Common myeloid progenitor, CD34-positive (primary cell): ENCODE results near the gene PRICKLE4.

Source experiments
- CTCF ChIA-PET: fragments of 350-600 bp; sonication (Branson Sonifier 250); formaldehyde crosslinking; loops from one replicate; lab custom pipeline; 2021; ENCODE audit warnings: antibody characterized with exemption; lab: Charles Lee
- POLR2A ChIA-PET: fragments of 350-600 bp; sonication (Branson Sonifier 250); formaldehyde crosslinking; loops from one replicate; lab custom pipeline; 2021; ENCODE audit warnings: antibody characterized with exemption; lab: Charles Lee
- DNase-seq, 3 donors: peaks; one replicate each; pipeline versions ENCODE4 v3.0.0 to v3.0.0-alpha.2; 2013
- H3K27ac ChIP-seq, 2 experiments: 1 replicate in 1 of 2; 2 replicates in 1 of 2; pipeline ENCODE4 v1.7.0; 2013; ENCODE audit warnings: inconsistent platforms in 2 of 2, low read length in 2 of 2, mild to moderate bottlenecking in 2 of 2, low read depth in 1 of 2, moderate library complexity in 1 of 2; ENCODE audit not compliant: severe bottlenecking in 2 of 2, insufficient read depth in 1 of 2, poor library complexity in 1 of 2
- H3K27me3 ChIP-seq, 5 experiments: replicated peaks in 2 of 5; 1 replicate in 3 of 5; 2 replicates in 2 of 5; pipeline versions ENCODE4 v1.6.1 to v1.7.0; 2013; ENCODE audit warnings: low read length in 4 of 5, mild to moderate bottlenecking in 2 of 5, moderate library complexity in 2 of 5, inconsistent platforms in 1 of 5; ENCODE audit not compliant: insufficient read depth in 5 of 5, control insufficient read depth in 4 of 5
- H3K36me3 ChIP-seq, 4 experiments: 1 replicate in 2 of 4; 2 replicates in 2 of 4; pipeline versions ENCODE4 v1.6.1 to v1.7.0; 2013; ENCODE audit warnings: low read length in 3 of 4, control low read depth in 1 of 4, mild to moderate bottlenecking in 1 of 4; ENCODE audit not compliant: control insufficient read depth in 4 of 4, insufficient read depth in 4 of 4
- H3K4me1 ChIP-seq, 4 experiments: 1 replicate in 3 of 4; 2 replicates in 1 of 4; pipeline versions ENCODE4 v1.6.1 to v1.7.1; 2013; ENCODE audit warnings: low read length in 3 of 4, mild to moderate bottlenecking in 3 of 4, control low read depth in 1 of 4, inconsistent platforms in 1 of 4, moderate library complexity in 1 of 4; ENCODE audit not compliant: control insufficient read depth in 4 of 4, insufficient read depth in 4 of 4; ENCODE audit errors: control extremely low read depth in 1 of 4
- H3K4me3 ChIP-seq, 7 experiments: 1 replicate in 4 of 7; 2 replicates in 3 of 7; pipeline versions ENCODE4 v1.5.1 to v1.7.0; 2013; ENCODE audit warnings: mild to moderate bottlenecking in 7 of 7, low read length in 6 of 7, moderate library complexity in 6 of 7, inconsistent platforms in 2 of 7, low read depth in 2 of 7, control low read depth in 1 of 7; ENCODE audit not compliant: insufficient read depth in 4 of 7, control insufficient read depth in 1 of 7; ENCODE audit errors: extremely low read depth in 1 of 7
- H3K9me3 ChIP-seq, 5 experiments: 1 replicate in 4 of 5; 2 replicates in 1 of 5; pipeline versions ENCODE4 v1.6.1 to v1.7.1; 2013; ENCODE audit warnings: low read length in 4 of 5, mild to moderate bottlenecking in 2 of 5, inconsistent platforms in 1 of 5, low read depth in 1 of 5, moderate library complexity in 1 of 5; ENCODE audit not compliant: control insufficient read depth in 4 of 5, insufficient read depth in 2 of 5; ENCODE audit errors: control extremely low read depth in 1 of 5
- WGBS: methylation state at CpG from one replicate; pipeline ENCODE4 v1.1.5; 2013; ENCODE audit not compliant: insufficient coverage; 5-methylcytosine and 5-hydroxymethylcytosine counted together

Gene PRICKLE4

GRCh38 chr6:41796474-41796873 is 15.9 kb downstream of the PRICKLE4 start:
- Histone ChIP-seq H3K9me3 (no peaks in the 10 kb centered on the region), H3K4me1 (no peaks in the 10 kb centered on the region), H3K27me3 (no peaks in the 10 kb centered on the region), H3K36me3 (peaks cover 5 to 43% (median 28%) of the 10 kb centered on the region in 4 experiments), H3K27ac (no peak overlapping the region), H3K4me3 (no peak overlapping the region)
- 100% methylated on average over 1 of the region's 2 CpGs for WGBS
- ChIA-PET POLR2A (no interaction called here), CTCF (interaction anchor here (1.8 to 2.3 kb wide), 2 partner anchors 9 to 248 kb away, joined by 4 to 12 read pairs; partner anchors contain the start of gene TOMM6)
- no peak for DNase-seq

- ChIA-PET CTCF (interaction anchor here (0.7 to 3.8 kb wide), 4 partner anchors 12 to 415 kb away, joined by 3 to 20 read pairs (median 8); partner anchors contain the start of gene TOMM6), POLR2A (interaction anchor here (0.6 kb wide), 1 partner anchor 19 kb away, joined by 4 read pairs; no protein-coding TSS in a partner anchor)
- DNase-seq, result no peak
- no peaks in the 10 kb centered on the region for H3K9me3 ChIP-seq
- H3K4me1 ChIP-seq, result no peaks in the 10 kb centered on the region
- WGBS, result 100% methylated on average over 5 of the region's 7 CpGs
- peaks cover 6 to 28% (median 20%) of the 10 kb centered on the region in 4 experiments for H3K36me3 ChIP-seq
- H3K27ac ChIP-seq, result no peak overlapping the region
- H3K4me3 ChIP-seq, result no peak overlapping the region
- H3K27me3 ChIP-seq, result no peaks in the 10 kb centered on the region
Measured at GRCh38 chr6:41798901-41799558, 18.4 kb downstream of the PRICKLE4 start.

GRCh38 chr6:41799559-41799911 is 19.0 kb downstream of the PRICKLE4 start:
- Histone ChIP-seq H3K4me1 (no peaks in the 10 kb centered on the region), H3K27me3 (no peaks in the 10 kb centered on the region), H3K27ac (no peak overlapping the region), H3K4me3 (no peak overlapping the region), H3K9me3 (no peaks in the 10 kb centered on the region), H3K36me3 (peaks cover 6 to 26% (median 22%) of the 10 kb centered on the region in 4 experiments)
- 100% methylated on average over 1 of the region's 2 CpGs for WGBS
- ChIA-PET POLR2A (no interaction called here), CTCF (interaction anchor here (0.7 to 3.8 kb wide), 4 partner anchors 12 to 244 kb away, joined by 3 to 20 read pairs (median 8); partner anchors contain the start of gene TOMM6)
- no peak for DNase-seq

- Histone ChIP-seq H3K9me3 (no peaks in the 10 kb centered on the region), H3K4me3 (no peak overlapping the region), H3K4me1 (no peaks in the 10 kb centered on the region), H3K36me3 (peaks cover 7 to 22% (median 19%) of the 10 kb centered on the region in 4 experiments), H3K27ac (no peak overlapping the region), H3K27me3 (no peaks in the 10 kb centered on the region)
- peak in 2 of 3 donors; percentile 37 to 41 for DNase-seq
- 83% methylated on average over 1 of the region's 2 CpGs for WGBS
- POLR2A ChIA-PET, result interaction anchor here (0.6 to 0.8 kb wide), 2 partner anchors 94 to 131 kb away, joined by 3 to 4 read pairs; no protein-coding TSS in a partner anchor
- CTCF ChIA-PET, result interaction anchor here (0.7 to 3.8 kb wide), 13 partner anchors 8 to 243 kb away, joined by 3 to 22 read pairs (median 4); partner anchors contain the start of gene TOMM6
Measured at GRCh38 chr6:41801380-41801779, 20.8 kb downstream of the PRICKLE4 start.

- Histone ChIP-seq H3K36me3 (peaks cover 4 to 14% (median 11%) of the 10 kb centered on the region in 4 experiments), H3K4me3 (no peak overlapping the region), H3K4me1 (no peaks in the 10 kb centered on the region), H3K27me3 (no peaks in the 10 kb centered on the region), H3K27ac (no peak overlapping the region), H3K9me3 (no peaks in the 10 kb centered on the region)
- DNase-seq, result no peak
- POLR2A ChIA-PET, result interaction anchor here (0.6 kb wide), 1 partner anchor 323 kb away, joined by 3 read pairs; no protein-coding TSS in a partner anchor
- CTCF ChIA-PET, result interaction anchor here (0.5 to 1.2 kb wide), 3 partner anchors 17 to 242 kb away, joined by 3 to 4 read pairs (median 3); no protein-coding TSS in a partner anchor
- 98% methylated on average over 67 of the region's 74 CpGs for WGBS
Measured at GRCh38 chr6:41805830-41806774, 25.5 kb downstream of the PRICKLE4 start.

GRCh38 chr6:41811095-41811494 is 30.5 kb downstream of the PRICKLE4 start:
- no peak overlapping the region for H3K4me3 ChIP-seq
- ChIA-PET CTCF (no interaction called here), POLR2A (no interaction called here)
- WGBS, result 83% methylated on average over 1 of the region's 3 CpGs
- DNase-seq, result no peak
- H3K27me3 ChIP-seq, result no peaks in the 10 kb centered on the region
- no peak overlapping the region for H3K27ac ChIP-seq
- H3K9me3 ChIP-seq, result no peaks in the 10 kb centered on the region
- no peaks in the 10 kb centered on the region for H3K4me1 ChIP-seq
- peaks cover 0 to 6% (median 4%) of the 10 kb centered on the region in 4 experiments for H3K36me3 ChIP-seq
